ENCODE data around the gene DDI2. TPM values are rescaled to one million over a fixed set of nuclear protein-coding genes. Genes with fewer than 3 reads are reported as not detected.
A peak's percentile ranks its signal among the peaks of the same experiment; 100 is the strongest.

DDI2 gene
- total and polyA plus RNA-seq, 9 of the 15 experiments (the other 6 are each of a cell fraction or from before 2014, with no cell fraction given), result 6.5 to 48.4 (median 21.2) TPM

DNA sequence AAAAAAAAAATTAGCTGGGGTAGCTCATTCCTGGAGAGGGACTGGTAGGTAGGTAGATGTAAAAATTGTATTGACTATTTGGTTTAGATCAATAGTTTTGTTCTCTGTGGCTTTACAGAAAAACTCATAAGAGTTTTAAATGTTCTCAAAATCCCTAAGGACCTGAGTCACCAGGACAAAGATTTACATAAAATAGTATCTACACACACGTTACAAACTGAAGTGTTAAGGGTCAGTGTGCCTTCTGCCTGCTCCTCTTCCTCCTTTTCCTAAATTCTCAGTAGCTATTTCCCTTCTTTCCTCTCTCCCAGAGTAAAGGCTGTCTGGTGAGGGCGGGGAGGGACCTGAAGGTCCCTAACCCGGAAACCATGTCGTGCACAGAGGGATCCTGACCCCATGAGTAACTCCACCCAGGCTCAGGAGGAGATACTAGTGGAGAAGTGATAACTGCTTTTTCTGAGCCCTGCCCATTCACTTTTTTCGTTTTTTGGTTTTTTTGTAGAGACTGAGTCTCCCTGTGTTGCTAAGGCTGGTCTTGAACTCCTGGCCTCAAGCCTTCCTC is 74.9 kb downstream of the DDI2 start (continued):
- TF ChIP-seq, protein P1, sequence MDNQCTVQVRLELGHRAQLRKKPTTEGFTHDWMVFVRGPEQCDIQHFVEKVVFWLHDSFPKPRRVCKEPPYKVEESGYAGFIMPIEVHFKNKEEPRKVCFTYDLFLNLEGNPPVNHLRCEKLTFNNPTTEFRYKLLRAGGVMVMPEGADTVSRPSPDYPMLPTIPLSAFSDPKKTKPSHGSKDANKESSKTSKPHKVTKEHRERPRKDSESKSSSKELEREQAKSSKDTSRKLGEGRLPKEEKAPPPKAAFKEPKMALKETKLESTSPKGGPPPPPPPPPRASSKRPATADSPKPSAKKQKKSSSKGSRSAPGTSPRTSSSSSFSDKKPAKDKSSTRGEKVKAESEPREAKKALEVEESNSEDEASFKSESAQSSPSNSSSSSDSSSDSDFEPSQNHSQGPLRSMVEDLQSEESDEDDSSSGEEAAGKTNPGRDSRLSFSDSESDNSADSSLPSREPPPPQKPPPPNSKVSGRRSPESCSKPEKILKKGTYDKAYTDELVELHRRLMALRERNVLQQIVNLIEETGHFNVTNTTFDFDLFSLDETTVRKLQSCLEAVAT (IDR thresholded peaks at IDR 0.05), result no peak
- TF ChIP-seq, protein P2, sequence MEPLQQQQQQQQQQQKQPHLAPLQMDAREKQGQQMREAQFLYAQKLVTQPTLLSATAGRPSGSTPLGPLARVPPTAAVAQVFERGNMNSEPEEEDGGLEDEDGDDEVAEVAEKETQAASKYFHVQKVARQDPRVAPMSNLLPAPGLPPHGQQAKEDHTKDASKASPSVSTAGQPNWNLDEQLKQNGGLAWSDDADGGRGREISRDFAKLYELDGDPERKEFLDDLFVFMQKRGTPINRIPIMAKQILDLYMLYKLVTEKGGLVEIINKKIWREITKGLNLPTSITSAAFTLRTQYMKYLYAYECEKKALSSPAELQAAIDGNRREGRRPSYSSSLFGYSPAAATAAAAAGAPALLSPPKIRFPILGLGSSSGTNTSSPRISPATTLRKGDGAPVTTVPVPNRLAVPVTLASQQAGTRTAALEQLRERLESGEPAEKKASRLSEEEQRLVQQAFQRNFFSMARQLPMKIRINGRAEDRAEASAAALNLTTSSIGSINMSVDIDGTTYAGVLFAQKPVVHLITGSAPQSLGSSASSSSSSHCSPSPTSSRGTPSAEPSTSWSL (CRISPR knock-in tag; IDR thresholded peaks at IDR 0.05; ENCODE audit: borderline replicate concordance), result no peak
- TF ChIP-seq HEY1 (CRISPR knock-in tag; IDR thresholded peaks at IDR 0.05; ENCODE audit: borderline replicate concordance) (no peak), NFATC3 (IDR thresholded peaks at IDR 0.05) (no peak), NR2C2 (CRISPR knock-in tag; IDR thresholded peaks at IDR 0.05) (no peak), NR2C2 (tag; IDR thresholded peaks at IDR 0.05) (peak; percentile 81), PCBP2 (IDR thresholded peaks at IDR 0.05; ENCODE audit: low read depth, low read length, poor library complexity, severe bottlenecking) (no peak), TAL1 (IDR thresholded peaks at IDR 0.05) (0 out of 2 replicates have a peak, but pooled peaks have one; percentile 3), HDAC2 (IDR thresholded peaks at IDR 0.05) (0 out of 2 replicates have a peak, but pooled peaks have one; percentile 25), C11orf30 (IDR thresholded peaks at IDR 0.05; ENCODE audit: low read depth) (no peak), ZNF780A (CRISPR knock-in tag; IDR thresholded peaks at IDR 0.05) (no peak), NUFIP1 (IDR thresholded peaks at IDR 0.05; ENCODE audit: partially characterized antibody) (no peak), HCFC1 (IDR thresholded peaks at IDR 0.05; ENCODE audit: low read depth, low read length) (no peak), NRF1 (conservative IDR thresholded peaks at IDR 0.05 in 1 of 2, IDR thresholded peaks at IDR 0.05 in 1 of 2) (0 out of 4 replicates have a peak, but pooled peaks of 1 of the 2 experiments have one; percentile 19), ERF (CRISPR knock-in tag; IDR thresholded peaks at IDR 0.05) (no peak), ESRRA (IDR thresholded peaks at IDR 0.05; ENCODE audit: borderline replicate concordance, low read depth) (no peak), CBX1 (IDR thresholded peaks at IDR 0.05; ENCODE audit: low read depth) (no peak), NCOA6 (IDR thresholded peaks at IDR 0.05) (no peak), ZNF175 (CRISPR knock-in tag; IDR thresholded peaks at IDR 0.05; ENCODE audit: low read depth) (no peak), PYGO2 (tag; IDR thresholded peaks at IDR 0.05) (no peak), POLR2AphosphoS2 (IDR thresholded peaks at IDR 0.05; ENCODE audit: low read length) (no peak), L3MBTL2 (IDR thresholded peaks at IDR 0.05) (no peak), HDAC1 (IDR thresholded peaks at IDR 0.05) (peak in 1 of 2 experiments; percentile 22; a peak in 1 of 4 replicates), ZNF12 (CRISPR knock-in tag; IDR thresholded peaks at IDR 0.05) (no peak)
- TF ChIP-seq, protein P3, sequence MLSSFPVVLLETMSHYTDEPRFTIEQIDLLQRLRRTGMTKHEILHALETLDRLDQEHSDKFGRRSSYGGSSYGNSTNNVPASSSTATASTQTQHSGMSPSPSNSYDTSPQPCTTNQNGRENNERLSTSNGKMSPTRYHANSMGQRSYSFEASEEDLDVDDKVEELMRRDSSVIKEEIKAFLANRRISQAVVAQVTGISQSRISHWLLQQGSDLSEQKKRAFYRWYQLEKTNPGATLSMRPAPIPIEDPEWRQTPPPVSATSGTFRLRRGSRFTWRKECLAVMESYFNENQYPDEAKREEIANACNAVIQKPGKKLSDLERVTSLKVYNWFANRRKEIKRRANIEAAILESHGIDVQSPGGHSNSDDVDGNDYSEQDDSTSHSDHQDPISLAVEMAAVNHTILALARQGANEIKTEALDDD (IDR thresholded peaks at IDR 0.05), result peak; percentile 83
- TF ChIP-seq, protein P4, sequence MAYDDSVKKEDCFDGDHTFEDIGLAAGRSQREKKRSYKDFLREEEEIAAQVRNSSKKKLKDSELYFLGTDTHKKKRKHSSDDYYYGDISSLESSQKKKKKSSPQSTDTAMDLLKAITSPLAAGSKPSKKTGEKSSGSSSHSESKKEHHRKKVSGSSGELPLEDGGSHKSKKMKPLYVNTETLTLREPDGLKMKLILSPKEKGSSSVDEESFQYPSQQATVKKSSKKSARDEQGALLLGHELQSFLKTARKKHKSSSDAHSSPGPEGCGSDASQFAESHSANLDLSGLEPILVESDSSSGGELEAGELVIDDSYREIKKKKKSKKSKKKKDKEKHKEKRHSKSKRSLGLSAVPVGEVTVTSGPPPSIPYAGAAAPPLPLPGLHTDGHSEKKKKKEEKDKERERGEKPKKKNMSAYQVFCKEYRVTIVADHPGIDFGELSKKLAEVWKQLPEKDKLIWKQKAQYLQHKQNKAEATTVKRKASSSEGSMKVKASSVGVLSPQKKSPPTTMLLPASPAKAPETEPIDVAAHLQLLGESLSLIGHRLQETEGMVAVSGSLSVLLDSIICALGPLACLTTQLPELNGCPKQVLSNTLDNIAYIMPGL (CRISPR knock-in tag; IDR thresholded peaks at IDR 0.05), result no peak
